SK-N-SH treated with all-trans-retinoic acid at 6 μM for 48 hours (cell line): ENCODE measurements around the gene MED16.

ENCODE experiments used
- ATAC-seq: fragments of 200-7000 bp; cut with Tn5 transposase; 3 replicates; pipeline ENCODE4 v1.9.1; 2020; ENCODE audit warnings: mild to moderate bottlenecking, moderate library complexity
- ARNTL ChIP-seq: fragments of 450-650 bp; formaldehyde crosslinking; IDR thresholded peaks from 2 replicates; pipeline ENCODE4 v1.5.0; 2020; ENCODE audit warnings: low read depth, mild to moderate bottlenecking, moderate library complexity, borderline replicate concordance
- BACH2 ChIP-seq: fragments of 250-450 bp; sonication (Bioruptor Pico); IDR thresholded peaks from 2 replicates; pipeline ENCODE4 v1.9.0; 2021; ENCODE audit warnings: mild to moderate bottlenecking, borderline replicate concordance
- CREB5 ChIP-seq: fragments of 250-450 bp; sonication (Bioruptor Pico); IDR thresholded peaks from 2 replicates; pipeline ENCODE4 v1.5.1; 2020; ENCODE audit warnings: low read depth, mild to moderate bottlenecking, moderate library complexity
- CSDC2 ChIP-seq: fragments of 250-450 bp; sonication (Bioruptor Pico); IDR thresholded peaks from 2 replicates; pipeline ENCODE4 v1.5.0; 2020; ENCODE audit warnings: mild to moderate bottlenecking, moderate library complexity
- ESRRG ChIP-seq: fragments of 250-450 bp; sonication (Bioruptor Pico); IDR thresholded peaks from 2 replicates; pipeline ENCODE4 v1.6.1; 2021; ENCODE audit warnings: mild to moderate bottlenecking
- GLIS3 ChIP-seq: fragments of 250-450 bp; sonication (Bioruptor Pico); IDR thresholded peaks from 2 replicates; pipeline ENCODE4 v1.5.0; 2020; ENCODE audit warnings: mild to moderate bottlenecking, moderate library complexity
- ISL1 ChIP-seq: fragments of 250-450 bp; sonication (Bioruptor Pico); IDR thresholded peaks from 2 replicates; pipeline ENCODE4 v2.1.2; 2022; ENCODE audit warnings: mild to moderate bottlenecking, moderate library complexity
- OSR1 ChIP-seq: fragments of 250-450 bp; sonication (Bioruptor Pico); IDR thresholded peaks from 2 replicates; pipeline ENCODE4 v1.8.0; 2022; ENCODE audit warnings: moderate library complexity, mild to moderate bottlenecking, inconsistent platforms
- PATZ1 ChIP-seq: fragments of 250-450 bp; sonication (Bioruptor Pico); IDR thresholded peaks from 2 replicates; pipeline ENCODE4 v1.8.0; 2020; ENCODE audit warnings: mild to moderate bottlenecking, moderate library complexity, borderline replicate concordance
- POU6F1 ChIP-seq: fragments of 250-450 bp; sonication (Bioruptor Pico); IDR thresholded peaks from 2 replicates; pipeline ENCODE4 v1.8.0; 2021; ENCODE audit warnings: low read depth, mild to moderate bottlenecking, moderate library complexity, borderline replicate concordance
- PPARA ChIP-seq: fragments of 250-450 bp; sonication (Bioruptor Pico); IDR thresholded peaks from 2 replicates; pipeline ENCODE4 v1.5.0; 2020; ENCODE audit warnings: mild to moderate bottlenecking, borderline replicate concordance
- SNAI2 ChIP-seq: fragments of 250-450 bp; sonication (Bioruptor Pico); IDR thresholded peaks from 2 replicates; pipeline ENCODE4 v1.5.0; 2020; ENCODE audit warnings: mild to moderate bottlenecking, moderate library complexity
- TCF4 ChIP-seq: fragments of 250-450 bp; sonication (Bioruptor Pico); IDR thresholded peaks from 2 replicates; pipeline ENCODE4 v1.8.0; 2021; ENCODE audit warnings: mild to moderate bottlenecking, moderate library complexity, borderline replicate concordance
- TOX ChIP-seq: fragments of 250-450 bp; sonication (Bioruptor Pico); IDR thresholded peaks from 2 replicates; pipeline ENCODE4 v1.8.0; 2021; ENCODE audit warnings: mild to moderate bottlenecking, moderate library complexity, borderline replicate concordance
- ZC3H10 ChIP-seq: fragments of 250-450 bp; sonication (Bioruptor Pico); IDR thresholded peaks from 2 replicates; pipeline ENCODE4 v1.5.1; 2021; ENCODE audit warnings: mild to moderate bottlenecking, moderate library complexity
- ZFP3 ChIP-seq: fragments of 250-450 bp; sonication (Bioruptor Pico); IDR thresholded peaks from 2 replicates; pipeline ENCODE4 v1.5.0; 2020; ENCODE audit warnings: mild to moderate bottlenecking, moderate library complexity
- ZFP30 ChIP-seq: fragments of 450-650 bp; formaldehyde crosslinking; IDR thresholded peaks from 2 replicates; pipeline ENCODE4 v1.5.0; 2022; ENCODE audit warnings: mild to moderate bottlenecking, moderate library complexity
- ZNF565 ChIP-seq: fragments of 450-650 bp; formaldehyde crosslinking; conservative IDR thresholded peaks from 2 replicates; pipeline ENCODE4 v1.5.0; 2020; ENCODE audit warnings: low read depth, mild to moderate bottlenecking, moderate library complexity
- ZNF70 ChIP-seq: fragments of 450-650 bp; formaldehyde crosslinking; IDR thresholded peaks from 2 replicates; pipeline ENCODE4 v1.5.0; 2020; ENCODE audit warnings: mild to moderate bottlenecking, moderate library complexity
- ZNF8 ChIP-seq: fragments of 450-650 bp; formaldehyde crosslinking; IDR thresholded peaks from 2 replicates; pipeline ENCODE4 v1.5.0; 2020; ENCODE audit warnings: mild to moderate bottlenecking, moderate library complexity
- TF ChIP-seq, protein P1 (sequence below): fragments of 250-450 bp; sonication (Bioruptor Pico); IDR thresholded peaks from 2 replicates; pipeline ENCODE4 v1.5.0; 2020; ENCODE audit warnings: mild to moderate bottlenecking, moderate library complexity

Gene MED16

DNA sequence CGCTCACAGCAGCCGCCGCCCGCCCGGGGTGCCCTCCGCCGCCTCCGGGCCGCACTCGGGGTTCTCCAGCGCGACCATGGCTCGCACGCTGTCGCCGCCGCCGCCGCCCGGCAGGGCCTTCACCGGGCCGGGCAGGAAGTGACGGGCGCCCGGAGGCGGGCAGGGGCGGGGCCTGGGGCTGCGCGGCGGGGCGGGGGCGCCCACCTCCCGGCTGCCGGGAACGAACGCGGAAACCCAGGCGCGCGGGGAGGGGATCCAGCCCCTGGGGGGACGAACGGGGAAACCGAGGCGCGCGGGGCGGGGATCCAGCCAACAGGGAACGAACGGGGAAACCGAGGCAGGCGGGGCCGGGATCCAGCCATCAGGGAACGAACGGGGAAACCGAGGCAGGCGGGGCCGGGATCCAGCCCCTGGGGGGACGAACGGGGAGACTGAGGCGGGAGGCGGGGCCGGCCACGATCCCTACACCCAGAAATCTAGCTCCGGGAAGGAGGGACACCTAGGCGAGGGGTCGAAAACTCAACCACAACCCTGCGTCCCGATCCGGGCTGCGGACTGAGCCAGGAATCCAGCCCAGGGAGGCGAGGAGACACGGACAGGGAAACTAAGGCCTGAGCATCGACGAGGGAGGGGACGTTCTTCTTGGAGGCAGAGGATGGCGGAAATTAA lies 20.2 kb upstream of the MED16 start, which contains the start of gene R3HDM4:
Gene R3HDM4 (minus strand): TSS at position 140 of the 669 bp plus-strand sequence. CDS start 62 bp downstream, at position 78.
- TF ChIP-seq ZNF70 (peak; percentile 62; the same call in 1 of the 2 replicates), BACH2 (CRISPR knock-in tag) (no peak), CSDC2 (CRISPR knock-in tag) (0 out of 2 replicates have a peak, but pooled peaks have one; percentile 62)
- ATAC-seq = peak; percentile 84

DNA sequence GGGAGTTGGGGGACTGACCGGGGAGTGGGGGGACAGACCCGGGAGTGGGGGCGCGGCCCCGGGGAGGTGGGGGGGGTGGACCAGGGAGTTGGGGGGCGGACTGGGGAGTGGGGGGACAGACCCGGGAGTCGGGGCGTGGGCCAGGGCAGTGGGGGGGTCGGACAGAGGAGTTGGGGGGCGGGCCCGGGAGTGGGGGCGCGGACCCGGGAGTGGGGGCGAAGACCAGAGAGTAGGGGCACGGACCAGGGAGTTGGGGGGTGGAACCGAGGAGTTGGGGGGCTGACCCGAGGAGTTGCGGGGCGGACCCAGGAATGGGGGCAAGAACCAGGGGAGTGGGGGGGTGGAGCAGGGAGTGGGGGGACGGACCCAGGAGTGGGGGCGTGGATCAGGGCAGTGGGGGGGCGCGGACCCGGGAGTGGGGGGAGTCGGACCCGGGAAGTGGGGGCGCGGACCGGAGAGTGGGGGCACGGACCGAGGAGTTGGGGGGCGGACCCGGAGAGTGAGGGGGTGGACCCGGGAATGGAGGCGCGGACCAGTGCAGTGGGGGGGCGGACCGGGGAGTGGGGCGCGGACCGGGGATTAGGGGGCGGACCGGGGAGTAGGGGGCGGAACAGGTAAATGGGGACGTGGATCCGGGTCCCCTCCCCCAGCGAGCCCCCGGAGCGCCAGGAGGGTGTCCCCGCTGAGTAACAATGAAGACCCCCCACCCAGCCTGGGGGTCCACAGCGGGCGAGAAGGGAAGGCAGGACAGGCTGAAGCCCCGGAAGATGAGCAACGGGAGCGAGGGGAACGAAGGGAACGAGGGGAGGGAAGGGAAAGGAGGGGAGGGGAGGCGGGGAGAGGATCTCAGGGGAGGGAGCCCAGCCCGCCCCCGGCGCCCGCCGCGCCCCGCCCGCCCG lies 19.4 kb upstream of the MED16 start:
- TF ChIP-seq CSDC2 (CRISPR knock-in tag) (no peak), ZFP30 (no peak), CREB5 (CRISPR knock-in tag) (no peak), ISL1 (CRISPR knock-in tag) (no peak), PATZ1 (CRISPR knock-in tag) (no peak), ZC3H10 (CRISPR knock-in tag) (no peak), POU6F1 (CRISPR knock-in tag) (no peak), OSR1 (CRISPR knock-in tag) (no peak), ZNF8 (CRISPR knock-in tag) (no peak), TOX (no peak), ZNF565 (CRISPR knock-in tag) (no peak), ARNTL (no peak), GLIS3 (no peak), PPARA (CRISPR knock-in tag) (no peak)
- ATAC-seq = peak; percentile 8; the same call in 1 of the 3 replicates

- no peak for ATAC-seq
- no peak for TF ChIP-seq ZNF8 (CRISPR knock-in tag)
Measured at GRCh38 chr19:911197-912033, 18.4 kb upstream of the MED16 start.

DNA sequence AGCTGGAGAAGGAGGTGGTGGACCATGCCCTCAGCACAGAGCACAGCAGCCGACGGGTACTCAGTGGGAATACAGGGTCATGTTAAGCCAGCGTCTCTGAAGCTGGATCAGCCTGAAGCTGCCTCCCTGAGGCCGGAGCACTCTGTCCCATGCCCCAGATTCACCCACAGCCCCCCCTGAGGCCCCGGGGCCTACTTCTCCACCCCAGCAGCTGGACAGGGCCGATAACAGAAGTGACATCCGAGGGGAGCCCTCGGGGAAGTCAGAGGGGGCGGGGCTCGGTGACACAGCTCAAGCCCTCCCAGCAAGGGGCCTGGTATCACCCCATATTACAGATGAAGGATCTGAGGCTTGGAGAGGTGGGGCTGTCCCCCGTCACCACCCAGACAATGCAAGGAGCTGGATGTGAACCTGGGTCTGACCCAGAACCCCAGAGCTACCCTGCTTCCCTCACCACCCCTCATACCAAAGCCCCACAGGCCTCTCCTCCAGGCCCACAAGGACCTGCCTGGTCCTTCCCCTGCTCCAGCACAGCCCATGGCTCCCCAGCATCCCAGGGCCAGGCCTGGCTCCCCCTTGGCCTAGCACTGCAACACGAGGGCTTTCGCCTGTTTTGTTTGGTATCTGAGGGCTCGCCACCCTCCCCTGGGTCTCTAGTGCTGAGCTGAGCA lies 14.3 kb upstream of the MED16 start:
- no peak for TF ChIP-seq CREB5 (CRISPR knock-in tag)
- no peak for TF ChIP-seq ZC3H10 (CRISPR knock-in tag)
- TF ChIP-seq CSDC2 (CRISPR knock-in tag) = no peak
- TF ChIP-seq, protein P1, sequence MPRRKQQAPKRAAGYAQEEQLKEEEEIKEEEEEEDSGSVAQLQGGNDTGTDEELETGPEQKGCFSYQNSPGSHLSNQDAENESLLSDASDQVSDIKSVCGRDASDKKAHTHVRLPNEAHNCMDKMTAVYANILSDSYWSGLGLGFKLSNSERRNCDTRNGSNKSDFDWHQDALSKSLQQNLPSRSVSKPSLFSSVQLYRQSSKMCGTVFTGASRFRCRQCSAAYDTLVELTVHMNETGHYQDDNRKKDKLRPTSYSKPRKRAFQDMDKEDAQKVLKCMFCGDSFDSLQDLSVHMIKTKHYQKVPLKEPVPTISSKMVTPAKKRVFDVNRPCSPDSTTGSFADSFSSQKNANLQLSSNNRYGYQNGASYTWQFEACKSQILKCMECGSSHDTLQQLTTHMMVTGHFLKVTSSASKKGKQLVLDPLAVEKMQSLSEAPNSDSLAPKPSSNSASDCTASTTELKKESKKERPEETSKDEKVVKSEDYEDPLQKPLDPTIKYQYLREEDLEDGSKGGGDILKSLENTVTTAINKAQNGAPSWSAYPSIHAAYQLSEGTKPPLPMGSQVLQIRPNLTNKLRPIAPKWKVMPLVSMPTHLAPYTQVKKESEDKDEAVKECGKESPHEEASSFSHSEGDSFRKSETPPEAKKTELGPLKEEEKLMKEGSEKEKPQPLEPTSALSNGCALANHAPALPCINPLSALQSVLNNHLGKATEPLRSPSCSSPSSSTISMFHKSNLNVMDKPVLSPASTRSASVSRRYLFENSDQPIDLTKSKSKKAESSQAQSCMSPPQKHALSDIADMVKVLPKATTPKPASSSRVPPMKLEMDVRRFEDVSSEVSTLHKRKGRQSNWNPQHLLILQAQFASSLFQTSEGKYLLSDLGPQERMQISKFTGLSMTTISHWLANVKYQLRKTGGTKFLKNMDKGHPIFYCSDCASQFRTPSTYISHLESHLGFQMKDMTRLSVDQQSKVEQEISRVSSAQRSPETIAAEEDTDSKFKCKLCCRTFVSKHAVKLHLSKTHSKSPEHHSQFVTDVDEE (CRISPR knock-in tag) = no peak
- TF ChIP-seq ZNF8 (CRISPR knock-in tag) = no peak
- no peak for TF ChIP-seq ZFP3 (CRISPR knock-in tag)
- no peak for TF ChIP-seq TOX
- TF ChIP-seq SNAI2 (CRISPR knock-in tag) = no peak
- TF ChIP-seq ESRRG (CRISPR knock-in tag) = no peak
- TF ChIP-seq PATZ1 (CRISPR knock-in tag) = no peak
- no peak for TF ChIP-seq TCF4 (CRISPR knock-in tag)
- ATAC-seq = no peak
